HL-60 (cell line): ENCODE measurements around the gene BSCL2.

Source experiments
- DNase-seq, 2 experiments: peaks; one replicate each; pipeline ENCODE4 v3.0.0-alpha.2; 2010 to 2020; ENCODE audit warnings: low read depth in 1 of 2, low spot score in 1 of 2
- H3K27ac ChIP-seq: fragments of 250-450 bp; sonication (Bioruptor Pico); replicated peaks from 2 replicates; pipeline ENCODE4 v1.5.1; 2020; ENCODE audit warnings: mild to moderate bottlenecking, moderate library complexity
- H3K27me3 ChIP-seq: fragments of 250-450 bp; sonication (Bioruptor Pico); 2 replicates; pipeline ENCODE4 v1.5.1; 2021; ENCODE audit warnings: mild to moderate bottlenecking, moderate library complexity; ENCODE audit not compliant: insufficient read depth, poor library complexity, severe bottlenecking
- H3K4me3 ChIP-seq: replicated peaks from 2 replicates; pipeline ENCODE4 v1.5.1; 2011; ENCODE audit warnings: mild to moderate bottlenecking, control low read depth, low read length; ENCODE audit not compliant: insufficient read depth
- GABPA ChIP-seq: IDR thresholded peaks from 2 replicates; pipeline ENCODE4 v1.6.1; 2012; ENCODE audit warnings: low read depth
- POLR2AphosphoS5 ChIP-seq: IDR thresholded peaks from 2 replicates; pipeline ENCODE4 v1.6.1; 2012; ENCODE audit warnings: low read depth
- SPI1 ChIP-seq: IDR thresholded peaks from 2 replicates; pipeline ENCODE4 v1.6.1; 2012; ENCODE audit warnings: low read depth, mild to moderate bottlenecking, borderline replicate concordance
- TF ChIP-seq, protein P1 (sequence below): IDR thresholded peaks from 2 replicates; pipeline ENCODE4 v1.6.1; 2012; ENCODE audit warnings: low read depth; ENCODE audit not compliant: insufficient replicate concordance
- TF ChIP-seq, protein P2 (sequence below): IDR thresholded peaks from one replicate; pipeline ENCODE4 v1.5.1; 2011; ENCODE audit warnings: low read length, control low read depth, inconsistent platforms; ENCODE audit not compliant: insufficient read depth

Gene BSCL2

DNA sequence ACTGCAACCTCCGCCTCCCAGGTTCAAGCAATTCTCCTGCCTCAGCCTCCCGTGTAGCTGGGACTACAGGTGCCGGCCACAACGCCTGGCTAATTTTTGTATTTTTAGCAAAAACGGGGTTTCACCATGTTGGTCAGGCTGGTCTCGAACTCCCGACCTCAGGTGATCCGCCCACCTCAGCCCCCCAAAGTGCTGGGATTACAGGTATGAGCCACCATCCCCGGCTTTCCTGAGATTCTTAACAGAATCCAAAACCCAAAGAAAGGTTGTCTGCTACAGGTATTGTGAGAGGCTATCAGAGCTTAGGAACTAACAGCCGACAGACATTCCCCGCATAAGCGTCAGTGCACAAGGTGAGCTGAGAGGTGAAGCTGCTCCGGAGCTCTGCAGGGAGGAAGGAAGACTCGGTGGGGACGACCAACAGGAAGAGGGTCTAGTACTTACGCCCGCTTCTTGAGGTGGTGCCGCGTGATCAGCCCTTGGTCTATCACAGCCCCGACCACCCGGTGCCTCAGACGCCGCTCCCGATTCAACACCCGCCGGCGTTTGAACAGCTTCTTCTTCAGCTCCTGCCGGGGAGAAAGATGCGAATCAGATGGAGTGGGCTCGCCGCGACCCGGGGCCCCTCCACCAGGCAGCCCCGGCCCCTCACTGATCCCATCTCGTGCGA is 42.7 kb downstream of the BSCL2 start:
- peak in 1 of 2 experiments; percentile 53 for DNase-seq
- H3K4me3 ChIP-seq: peak overlapping the region; percentile 72
- no peak for TF ChIP-seq GABPA
- TF ChIP-seq, protein P1, sequence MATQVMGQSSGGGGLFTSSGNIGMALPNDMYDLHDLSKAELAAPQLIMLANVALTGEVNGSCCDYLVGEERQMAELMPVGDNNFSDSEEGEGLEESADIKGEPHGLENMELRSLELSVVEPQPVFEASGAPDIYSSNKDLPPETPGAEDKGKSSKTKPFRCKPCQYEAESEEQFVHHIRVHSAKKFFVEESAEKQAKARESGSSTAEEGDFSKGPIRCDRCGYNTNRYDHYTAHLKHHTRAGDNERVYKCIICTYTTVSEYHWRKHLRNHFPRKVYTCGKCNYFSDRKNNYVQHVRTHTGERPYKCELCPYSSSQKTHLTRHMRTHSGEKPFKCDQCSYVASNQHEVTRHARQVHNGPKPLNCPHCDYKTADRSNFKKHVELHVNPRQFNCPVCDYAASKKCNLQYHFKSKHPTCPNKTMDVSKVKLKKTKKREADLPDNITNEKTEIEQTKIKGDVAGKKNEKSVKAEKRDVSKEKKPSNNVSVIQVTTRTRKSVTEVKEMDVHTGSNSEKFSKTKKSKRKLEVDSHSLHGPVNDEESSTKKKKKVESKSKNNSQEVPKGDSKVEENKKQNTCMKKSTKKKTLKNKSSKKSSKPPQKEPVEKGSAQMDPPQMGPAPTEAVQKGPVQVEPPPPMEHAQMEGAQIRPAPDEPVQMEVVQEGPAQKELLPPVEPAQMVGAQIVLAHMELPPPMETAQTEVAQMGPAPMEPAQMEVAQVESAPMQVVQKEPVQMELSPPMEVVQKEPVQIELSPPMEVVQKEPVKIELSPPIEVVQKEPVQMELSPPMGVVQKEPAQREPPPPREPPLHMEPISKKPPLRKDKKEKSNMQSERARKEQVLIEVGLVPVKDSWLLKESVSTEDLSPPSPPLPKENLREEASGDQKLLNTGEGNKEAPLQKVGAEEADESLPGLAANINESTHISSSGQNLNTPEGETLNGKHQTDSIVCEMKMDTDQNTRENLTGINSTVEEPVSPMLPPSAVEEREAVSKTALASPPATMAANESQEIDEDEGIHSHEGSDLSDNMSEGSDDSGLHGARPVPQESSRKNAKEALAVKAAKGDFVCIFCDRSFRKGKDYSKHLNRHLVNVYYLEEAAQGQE: no peak
- no peak for TF ChIP-seq POLR2AphosphoS5
- TF ChIP-seq SPI1: no peak
- TF ChIP-seq, protein P2, sequence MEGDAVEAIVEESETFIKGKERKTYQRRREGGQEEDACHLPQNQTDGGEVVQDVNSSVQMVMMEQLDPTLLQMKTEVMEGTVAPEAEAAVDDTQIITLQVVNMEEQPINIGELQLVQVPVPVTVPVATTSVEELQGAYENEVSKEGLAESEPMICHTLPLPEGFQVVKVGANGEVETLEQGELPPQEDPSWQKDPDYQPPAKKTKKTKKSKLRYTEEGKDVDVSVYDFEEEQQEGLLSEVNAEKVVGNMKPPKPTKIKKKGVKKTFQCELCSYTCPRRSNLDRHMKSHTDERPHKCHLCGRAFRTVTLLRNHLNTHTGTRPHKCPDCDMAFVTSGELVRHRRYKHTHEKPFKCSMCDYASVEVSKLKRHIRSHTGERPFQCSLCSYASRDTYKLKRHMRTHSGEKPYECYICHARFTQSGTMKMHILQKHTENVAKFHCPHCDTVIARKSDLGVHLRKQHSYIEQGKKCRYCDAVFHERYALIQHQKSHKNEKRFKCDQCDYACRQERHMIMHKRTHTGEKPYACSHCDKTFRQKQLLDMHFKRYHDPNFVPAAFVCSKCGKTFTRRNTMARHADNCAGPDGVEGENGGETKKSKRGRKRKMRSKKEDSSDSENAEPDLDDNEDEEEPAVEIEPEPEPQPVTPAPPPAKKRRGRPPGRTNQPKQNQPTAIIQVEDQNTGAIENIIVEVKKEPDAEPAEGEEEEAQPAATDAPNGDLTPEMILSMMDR: no peak
- H3K27me3 ChIP-seq: no peaks in the 10 kb centered on the region
- peak overlapping the region; percentile 78 for H3K27ac ChIP-seq

DNA sequence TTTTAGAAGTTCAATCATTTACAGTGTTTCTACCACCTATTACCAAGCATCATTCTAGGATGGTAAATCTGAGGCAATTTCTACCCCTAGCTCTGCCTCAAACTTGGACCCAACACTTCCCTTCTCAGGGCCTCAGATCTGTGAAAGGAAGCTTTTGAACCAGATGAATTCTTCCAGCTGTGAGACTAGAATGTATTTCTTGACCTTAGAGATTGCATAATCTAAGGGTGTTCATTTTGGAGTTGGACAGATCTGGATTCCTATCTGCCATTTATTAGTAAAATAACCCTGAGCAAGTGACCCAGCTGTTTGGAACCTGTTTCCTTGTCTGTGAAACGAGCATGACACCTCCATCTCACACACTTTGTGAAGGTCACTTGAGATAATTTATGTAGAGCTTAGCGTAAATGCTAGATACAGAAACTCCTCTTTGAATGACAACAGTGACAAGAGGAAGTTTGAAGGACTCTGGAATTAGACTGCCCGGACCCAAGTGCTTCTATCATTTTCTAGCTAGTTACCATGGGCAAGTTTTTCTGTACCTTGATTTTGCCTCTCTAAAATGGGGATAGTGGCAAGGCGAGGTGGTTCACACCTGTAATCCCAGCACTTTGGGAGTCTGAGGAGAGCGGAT is 50.3 kb downstream of the BSCL2 start:
- H3K4me3 ChIP-seq: no peak overlapping the region
- no peaks in the 10 kb centered on the region for H3K27me3 ChIP-seq
- DNase-seq: no peak
- peak overlapping the region; percentile 14; the same call in 1 of the 2 replicates for H3K27ac ChIP-seq
- TF ChIP-seq, protein P2: no peak
- TF ChIP-seq GABPA: no peak
- TF ChIP-seq POLR2AphosphoS5: no peak
- TF ChIP-seq, protein P1: no peak
- no peak for TF ChIP-seq SPI1

DNA sequence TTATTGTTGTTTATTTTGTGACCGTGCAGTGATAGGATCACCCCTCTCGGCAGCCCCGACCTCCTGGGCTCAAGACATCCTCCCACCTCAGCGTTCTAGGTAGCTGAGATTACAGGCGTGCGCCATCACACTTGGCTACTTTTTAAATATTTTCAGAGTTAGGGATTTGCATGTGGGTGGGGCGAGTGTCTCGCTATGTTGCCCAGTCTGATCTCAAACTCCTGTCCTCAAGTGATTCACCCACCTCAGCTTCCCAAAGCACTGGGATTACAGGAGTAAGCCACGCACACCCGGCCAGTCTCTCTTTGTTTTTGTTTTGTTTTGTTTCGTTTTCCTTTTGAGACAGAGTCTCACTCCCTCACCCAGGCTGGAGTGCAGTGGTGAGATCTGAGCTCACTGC is 52.9 kb downstream of the BSCL2 start:
- DNase-seq: no peak
- no peak for TF ChIP-seq SPI1
- TF ChIP-seq, protein P1: no peak
- TF ChIP-seq, protein P2: no peak
- TF ChIP-seq GABPA: no peak
- TF ChIP-seq POLR2AphosphoS5: no peak
- Histone ChIP-seq H3K27me3 (no peaks in the 10 kb centered on the region), H3K27ac (no peak overlapping the region), H3K4me3 (no peak overlapping the region)
